Subcutaneous adipose tissue (tissue), 4 donors: ENCODE data around the gene ENPP5. TPM values are rescaled to one million over a fixed set of nuclear protein-coding genes. Genes with fewer than 3 reads are reported as not detected.

Experiments used
- CTCF ChIP-seq: fragments of 450-650 bp; IDR thresholded peaks from one replicate; pipeline ENCODE4 v1.5.1; 2016; ENCODE audit warnings: low read depth, mild to moderate bottlenecking, control low read depth, antibody characterized with exemption, moderate library complexity
- total RNA-seq, 4 donors: library from RNA; depleted of rRNA; stranded (reverse); fragments of >200 nt; gene quantifications; one replicate each; pipeline ENCODE4 v1.1.0, GENCODE V29; 2016

Gene ENPP5
- total RNA-seq, 4 donors from 2014 or later, result 0.38 to 0.82 (median 0.59) TPM

- TF ChIP-seq CTCF, result no peak
These were observed 4.1 kb upstream of the ENPP5 start for GRCh38 chr6:46174904-46175303.

- TF ChIP-seq CTCF, result no peak
These were observed 1.4 kb upstream of the ENPP5 start for GRCh38 chr6:46172176-46172575.

DNA sequence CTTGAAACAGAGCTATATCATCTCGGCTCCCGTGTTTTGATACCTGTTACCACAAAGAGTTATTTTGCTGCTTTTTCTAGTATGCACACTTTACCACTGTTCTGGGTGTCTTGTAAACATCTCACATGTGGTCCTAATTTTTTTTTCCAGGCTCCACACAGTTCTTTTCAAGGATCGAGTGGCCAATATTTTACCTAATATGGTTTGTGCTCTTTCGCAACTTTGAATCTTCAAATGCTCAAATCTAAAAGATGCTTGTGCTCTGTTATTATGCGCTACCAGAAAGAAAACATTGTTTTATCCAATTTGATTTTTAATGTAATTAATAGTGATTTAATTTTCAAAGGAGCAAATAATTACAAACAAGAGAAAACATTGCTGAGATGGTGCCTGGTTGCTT is 10.7 kb downstream of the ENPP5 start:
- no peak for TF ChIP-seq CTCF

- TF ChIP-seq CTCF, result no peak
These were observed 11.6 kb downstream of the ENPP5 start for GRCh38 chr6:46159229-46159628.

GRCh38 chr6:46156701-46157100 is 14.1 kb downstream of the ENPP5 start:
- no peak for TF ChIP-seq CTCF

DNA sequence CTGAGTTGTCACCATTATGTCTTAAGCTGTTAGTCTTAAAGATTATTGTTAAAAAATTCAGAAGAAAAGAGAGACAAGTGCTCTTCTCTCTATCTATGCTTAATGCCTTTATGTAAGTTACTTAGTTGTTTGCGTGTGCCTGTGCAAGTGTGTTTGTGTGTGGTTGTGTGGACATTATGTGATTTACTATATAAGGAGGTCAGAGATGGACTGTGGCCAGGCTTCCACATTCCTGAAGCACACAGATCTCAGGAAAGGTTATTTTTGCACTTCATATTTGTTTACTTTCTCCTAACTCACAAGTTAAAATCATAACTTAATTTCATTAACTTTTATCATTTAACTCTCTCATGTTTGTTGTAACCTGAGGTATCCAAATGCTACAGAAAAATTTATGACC is 26.5 kb downstream of the ENPP5 start:
- TF ChIP-seq CTCF, result no peak

DNA sequence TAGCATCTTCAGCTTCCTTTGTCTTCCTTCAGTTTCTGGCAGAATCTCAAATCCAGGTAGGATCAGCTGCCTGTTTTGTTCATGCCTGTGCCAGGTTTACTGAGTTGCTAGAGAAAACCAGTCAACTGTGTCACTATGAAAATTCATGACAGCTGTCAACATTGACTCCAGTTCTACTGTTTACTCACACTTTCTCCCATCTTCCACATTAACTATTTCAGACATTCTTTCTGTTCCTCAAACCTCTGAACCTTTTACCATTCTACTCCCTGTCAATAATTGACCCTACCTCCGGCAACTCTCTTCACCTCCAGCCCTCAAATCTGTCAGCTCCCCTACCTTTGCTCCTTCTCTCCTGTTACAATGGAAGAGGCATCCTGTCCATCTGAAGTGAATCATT is 32.5 kb downstream of the ENPP5 start:
- TF ChIP-seq CTCF, result no peak
